Activated CD8-positive, alpha-beta memory T cell treated with anti-CD3 and anti-CD28 coated beads for 24 hours (primary cell): ENCODE results near the gene ITGA1.

ENCODE experiments used
- DNase-seq: peaks from one replicate; pipeline ENCODE4 v3.0.0-alpha.2; 2020

The ITGA1 gene

DNA sequence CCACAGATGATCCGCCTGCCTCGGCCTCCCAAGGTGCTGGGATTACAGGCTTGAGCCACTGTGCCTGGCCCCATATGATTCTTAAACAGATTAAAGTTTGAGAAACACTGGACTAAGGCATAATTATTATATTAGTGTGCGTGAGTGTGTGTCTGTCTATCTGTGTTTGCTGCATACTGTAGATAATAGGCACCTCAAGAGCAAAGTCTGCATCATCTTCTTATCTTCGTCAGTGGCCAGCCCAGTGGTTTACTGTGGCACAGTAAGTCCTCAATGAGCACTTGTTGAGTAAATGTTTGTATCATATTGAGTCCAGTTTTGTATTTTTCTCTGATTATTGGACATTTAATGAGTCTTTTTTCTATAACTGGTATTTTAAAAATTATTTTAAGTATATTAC lies 81.7 kb downstream of the ITGA1 start:
- no peak for DNase-seq

DNA sequence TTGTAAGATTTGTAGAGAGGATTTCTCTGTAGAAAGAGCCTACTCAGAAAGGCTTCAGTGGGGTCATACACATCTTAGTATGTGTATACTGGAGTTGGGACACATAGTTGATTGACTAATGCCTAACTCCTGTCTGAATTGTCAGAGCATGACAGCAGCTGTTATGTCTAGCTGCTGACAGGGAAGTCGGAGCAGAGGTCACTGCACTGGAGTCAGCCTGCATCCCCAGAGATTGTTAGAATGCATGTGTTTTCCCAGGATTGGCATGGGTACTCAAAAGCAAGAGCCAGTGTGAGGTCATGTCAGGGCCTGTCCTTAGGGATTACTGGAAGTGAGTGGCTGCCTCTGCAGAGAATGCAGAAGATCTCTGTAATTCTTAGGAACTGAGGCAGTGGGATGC lies 82.7 kb downstream of the ITGA1 start:
- no peak for DNase-seq

DNA sequence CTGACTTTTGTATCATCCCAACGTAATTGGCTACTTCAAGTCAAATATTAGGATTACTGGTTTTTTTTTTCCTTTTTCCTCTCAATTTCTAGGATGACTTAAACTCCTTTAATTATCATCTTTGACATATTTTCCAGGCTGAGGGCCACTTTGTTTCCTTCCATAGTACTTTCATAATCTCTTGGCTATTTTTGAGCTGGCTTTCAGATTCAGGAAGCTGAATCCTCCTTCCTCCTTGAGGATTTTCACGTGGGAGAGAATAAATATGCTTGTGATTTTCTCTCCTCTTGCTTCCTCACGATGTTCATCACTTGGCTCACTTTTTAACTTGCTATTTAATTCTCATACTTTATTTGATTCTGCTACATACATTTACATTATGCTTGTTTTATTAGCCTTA lies 88.1 kb downstream of the ITGA1 start:
- DNase-seq: no peak

DNA sequence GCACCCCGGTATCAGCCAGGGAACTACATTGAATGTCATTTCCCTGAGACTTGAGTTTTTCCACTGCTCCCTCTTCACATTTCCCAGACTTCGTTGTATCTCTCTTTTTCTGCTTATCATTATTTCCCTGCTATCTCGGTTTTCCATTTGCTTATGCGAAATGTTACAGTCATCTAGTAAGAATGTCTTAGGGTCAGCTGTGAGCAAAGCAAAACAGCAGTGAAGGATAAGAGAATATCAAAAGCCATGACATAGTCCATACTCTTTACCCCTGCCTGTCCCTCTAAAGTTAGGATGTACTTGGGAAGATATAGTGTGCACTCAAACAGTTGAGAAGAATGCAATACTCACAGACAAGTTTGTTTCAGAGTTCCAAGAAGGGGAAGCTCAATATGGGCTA lies 88.7 kb downstream of the ITGA1 start:
- no peak for DNase-seq

DNA sequence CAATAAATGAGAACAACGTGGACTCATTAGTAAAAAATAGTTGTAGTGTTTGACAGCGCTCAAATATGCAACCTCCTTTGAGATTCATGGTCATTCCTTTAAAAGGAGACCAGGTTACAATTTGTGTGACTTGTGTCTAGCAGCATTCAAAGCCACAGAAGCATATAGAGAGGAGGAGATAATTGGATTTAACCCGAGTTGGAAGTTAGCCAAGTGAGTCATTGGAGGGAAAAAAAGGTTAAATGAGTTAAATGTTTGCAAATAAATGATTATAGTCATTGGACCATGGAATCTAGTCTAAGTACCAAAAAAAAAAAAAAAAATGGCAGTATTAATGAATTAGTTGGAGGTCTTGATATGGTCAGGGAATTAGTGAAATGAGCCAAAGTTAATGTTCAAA lies 90.9 kb downstream of the ITGA1 start:
- no peak for DNase-seq

DNA sequence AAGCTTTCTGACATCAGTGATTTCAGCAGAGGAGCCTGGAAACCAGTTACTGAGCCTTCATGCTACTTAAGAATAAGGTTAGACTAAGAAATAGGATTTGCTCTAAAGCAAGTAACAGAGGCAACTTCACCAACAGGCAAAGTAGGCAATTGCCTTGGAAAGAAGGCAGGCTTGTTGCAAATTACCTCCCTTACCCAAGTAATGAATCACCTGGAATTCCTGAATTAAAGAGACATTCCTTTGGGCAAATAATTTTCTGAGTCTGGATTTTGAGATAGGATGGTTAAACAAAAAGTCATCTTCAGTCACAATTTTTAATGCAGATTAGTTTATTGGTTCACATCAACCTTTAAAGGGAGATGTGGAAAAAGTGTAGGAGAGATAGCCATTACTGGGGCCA lies 92.8 kb downstream of the ITGA1 start:
- DNase-seq: no peak

DNA sequence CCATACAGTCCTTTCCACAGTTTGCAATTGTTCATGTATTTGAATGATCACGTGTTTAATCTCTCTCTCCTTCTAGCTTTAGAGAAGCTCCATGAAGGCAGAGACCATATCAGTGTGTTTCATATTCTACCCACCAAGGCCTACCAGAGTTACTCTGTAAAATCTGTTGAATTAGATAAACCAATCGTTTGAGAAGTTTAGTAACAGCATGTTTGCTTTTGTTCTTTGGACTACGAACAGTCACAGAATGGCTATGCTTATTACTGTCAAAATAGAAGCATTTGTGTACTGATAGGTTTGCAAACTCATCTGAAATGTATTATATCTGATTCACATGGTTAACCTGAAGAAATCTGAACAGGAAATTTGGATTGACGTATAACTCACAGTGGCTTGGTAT lies 93.8 kb downstream of the ITGA1 start:
- DNase-seq: no peak

DNA sequence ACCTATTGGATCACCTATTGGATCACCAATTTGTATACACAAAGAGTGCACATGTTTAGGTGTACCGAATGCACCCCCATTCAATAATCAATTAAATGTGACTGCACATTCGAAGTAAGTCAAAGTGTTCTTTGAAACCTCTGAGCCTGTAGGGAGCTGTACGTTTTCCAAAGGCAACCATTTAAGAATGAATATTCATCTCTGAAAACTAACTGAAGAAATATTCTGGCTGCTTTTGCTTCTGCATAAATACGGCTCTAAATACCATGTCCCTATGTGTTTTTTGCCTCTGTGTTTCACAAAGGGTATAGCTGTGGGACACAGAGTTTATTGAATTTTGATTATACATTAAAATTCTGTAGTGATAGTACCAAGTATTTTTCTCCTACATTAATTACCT lies 95.4 kb downstream of the ITGA1 start:
- no peak for DNase-seq

DNA sequence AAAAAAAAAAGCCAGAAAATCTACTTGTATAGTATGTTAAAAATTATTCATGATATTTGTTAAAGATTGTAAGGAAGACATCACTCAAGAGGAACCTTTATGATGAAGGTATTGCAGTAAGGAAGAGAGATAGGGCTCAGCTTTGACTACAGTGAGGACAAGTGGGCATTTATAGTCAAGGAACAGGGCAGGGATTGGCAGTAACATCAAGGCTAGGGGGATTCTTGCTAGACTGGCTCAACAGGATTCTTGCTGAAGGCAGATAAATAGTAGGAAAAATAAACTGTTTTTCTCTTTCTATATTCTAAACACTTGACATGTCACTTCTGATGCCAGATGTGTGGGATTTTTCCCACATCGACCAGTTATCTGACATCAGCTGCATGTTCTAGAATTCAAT lies 96.7 kb downstream of the ITGA1 start:
- DNase-seq: no peak

DNA sequence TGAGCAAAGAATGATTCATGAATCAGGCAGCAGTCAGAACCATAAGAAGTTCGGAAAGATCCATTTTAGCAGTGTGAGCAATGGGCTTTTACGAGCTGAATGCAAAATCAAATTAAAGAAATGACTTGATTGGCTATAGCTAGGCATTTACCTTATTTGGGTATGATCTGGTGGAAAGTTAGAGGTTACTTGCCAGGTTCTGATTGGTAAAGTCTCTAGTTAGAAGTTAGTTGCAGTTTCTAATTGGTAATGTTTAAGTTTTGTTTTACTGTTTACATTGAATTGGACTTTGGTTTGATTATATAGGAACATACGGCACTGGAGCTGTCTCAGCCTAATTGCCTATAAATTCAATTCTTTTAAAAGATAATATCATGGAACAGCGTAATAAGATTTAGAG lies 97.9 kb downstream of the ITGA1 start:
- no peak for DNase-seq

DNA sequence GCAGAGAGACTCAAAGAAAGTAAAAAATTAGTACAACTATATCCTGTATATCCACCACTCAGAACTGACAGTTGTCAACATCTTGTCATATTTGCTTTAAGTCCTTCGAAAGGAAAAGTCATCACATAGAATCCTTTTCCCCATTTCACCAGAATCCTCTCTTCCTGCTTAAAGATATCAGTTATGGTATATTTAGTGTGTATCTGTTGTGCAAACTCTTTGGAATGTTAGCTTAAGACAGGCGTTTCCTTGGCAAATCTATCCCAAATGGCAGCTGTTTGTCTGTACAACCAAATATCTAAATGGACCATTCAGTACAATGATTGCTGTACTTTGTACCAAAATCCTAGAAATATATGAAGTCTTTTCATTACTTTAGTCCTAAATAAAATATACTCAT lies 98.5 kb downstream of the ITGA1 start:
- DNase-seq: no peak

DNA sequence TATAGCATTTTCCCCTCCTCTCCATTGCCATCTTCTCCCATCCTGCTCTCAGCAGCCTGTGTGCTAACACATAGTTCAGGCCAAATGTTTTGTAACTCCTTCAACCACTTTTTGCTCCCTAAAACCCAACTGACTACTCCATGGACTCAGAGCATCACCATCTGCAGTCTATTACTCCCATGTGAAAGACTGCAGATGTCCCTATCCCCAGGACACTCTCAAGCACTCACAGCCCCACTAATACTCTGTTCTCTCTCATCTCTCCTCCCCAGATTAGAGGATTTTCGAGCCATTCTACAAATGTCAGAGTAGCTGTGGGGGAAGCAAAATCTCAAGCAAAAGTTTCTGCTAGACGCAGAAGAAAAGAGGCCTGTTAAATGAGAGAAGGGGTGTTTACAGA lies 99.3 kb downstream of the ITGA1 start:
- DNase-seq: no peak

DNA sequence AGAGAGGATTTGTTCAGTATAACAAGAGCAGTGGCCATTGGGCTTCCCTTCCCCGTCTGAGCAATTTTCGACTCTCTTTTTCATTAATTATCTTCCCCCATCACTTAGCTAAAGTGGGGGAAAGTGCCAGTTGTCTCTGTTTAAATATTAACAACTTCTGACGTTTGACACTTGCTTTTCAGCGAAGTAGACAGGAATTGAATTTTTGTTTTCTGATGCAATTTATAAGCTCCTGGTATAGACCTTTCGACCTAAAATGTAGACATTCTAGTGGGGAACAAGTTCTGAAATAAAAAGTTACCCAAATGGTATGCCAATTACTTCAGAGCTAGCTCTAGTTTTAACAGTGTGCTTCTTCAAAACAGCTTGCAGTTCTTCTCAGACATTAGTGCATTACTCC lies 100.6 kb downstream of the ITGA1 start:
- no peak for DNase-seq

DNA sequence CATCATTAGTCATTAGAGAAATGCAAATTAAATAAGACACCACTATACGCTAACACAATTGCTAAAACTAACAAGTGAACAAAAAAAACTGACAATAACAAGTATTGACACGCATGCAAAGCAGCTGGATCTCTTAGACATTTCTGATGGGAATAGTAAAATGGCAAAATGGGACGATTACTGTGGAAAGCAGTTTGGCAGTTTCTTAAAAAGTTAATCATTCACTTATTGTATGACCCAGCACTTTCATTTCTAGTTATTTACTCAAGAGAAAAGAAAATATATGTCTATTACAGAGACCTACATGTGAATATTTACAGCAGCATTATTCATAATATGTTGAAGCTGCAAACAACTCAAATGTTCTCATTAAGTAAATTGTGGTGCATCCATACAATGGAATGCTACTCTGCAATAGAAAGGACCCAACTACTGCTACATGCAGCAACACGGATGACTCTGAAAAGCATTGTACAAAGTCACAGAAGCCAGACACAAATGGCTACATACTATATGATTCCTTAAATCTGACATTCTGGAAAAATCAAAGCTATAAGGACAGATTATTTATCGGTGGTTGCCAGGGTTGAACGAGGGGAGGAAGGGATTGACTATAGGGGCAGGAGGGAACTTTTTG lies 104.6 kb downstream of the ITGA1 start:
- no peak for DNase-seq

DNA sequence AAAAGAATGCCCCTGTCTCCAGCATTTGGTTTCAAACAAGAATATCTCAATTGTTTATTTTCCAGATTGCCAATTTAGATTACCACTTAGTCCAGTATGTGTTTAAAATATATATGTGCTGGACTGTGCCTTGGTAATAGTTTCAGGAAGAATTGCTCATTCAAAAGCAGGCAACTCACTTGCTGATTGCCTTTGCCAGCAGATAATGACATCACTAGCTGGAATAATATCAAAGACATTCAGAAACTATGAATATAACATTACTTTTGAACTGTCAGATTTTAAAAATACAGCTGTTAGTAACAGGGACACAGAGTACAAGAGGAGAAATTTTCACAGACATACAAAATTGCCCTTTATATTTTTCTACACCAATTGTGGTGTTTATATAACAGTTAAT lies 105.4 kb downstream of the ITGA1 start:
- no peak for DNase-seq

DNA sequence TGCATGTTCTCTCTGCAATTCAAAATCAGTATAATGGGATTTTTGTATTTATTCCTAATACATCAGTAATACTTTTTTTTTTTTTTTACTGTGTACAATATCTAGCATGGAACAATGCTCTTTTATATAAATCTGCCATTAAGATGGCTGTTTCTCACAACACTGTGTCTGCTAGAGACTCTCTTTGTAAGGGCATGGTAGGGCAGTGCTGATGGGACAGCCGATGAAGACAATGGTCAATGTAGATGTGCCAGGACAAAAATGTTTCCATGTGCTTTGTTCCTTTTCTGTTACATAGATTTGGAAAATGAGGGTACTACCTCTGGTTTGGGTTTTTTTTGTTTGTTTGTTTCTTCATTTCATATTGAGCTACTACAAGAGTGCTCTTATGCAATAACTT lies 106.1 kb downstream of the ITGA1 start:
- DNase-seq: no peak

DNA sequence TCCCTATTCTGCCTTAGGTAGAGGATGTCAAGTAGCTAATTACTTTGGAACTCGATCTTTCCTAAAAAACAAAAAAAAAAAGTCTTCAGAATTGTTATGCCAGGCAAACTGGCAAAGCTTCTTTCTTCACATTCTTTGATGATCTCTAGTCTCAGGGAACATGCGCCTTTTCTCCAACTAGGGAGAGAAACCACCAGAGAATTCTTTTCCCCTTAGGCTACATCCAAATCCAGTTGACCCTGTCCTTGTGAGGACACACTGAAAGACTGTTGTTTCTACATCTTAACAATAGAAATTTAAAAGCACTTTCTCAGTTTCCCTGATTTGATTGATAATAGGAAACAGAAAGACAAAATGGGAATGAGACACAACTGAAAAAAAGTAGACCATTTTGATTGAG lies 106.7 kb downstream of the ITGA1 start:
- DNase-seq: no peak

DNA sequence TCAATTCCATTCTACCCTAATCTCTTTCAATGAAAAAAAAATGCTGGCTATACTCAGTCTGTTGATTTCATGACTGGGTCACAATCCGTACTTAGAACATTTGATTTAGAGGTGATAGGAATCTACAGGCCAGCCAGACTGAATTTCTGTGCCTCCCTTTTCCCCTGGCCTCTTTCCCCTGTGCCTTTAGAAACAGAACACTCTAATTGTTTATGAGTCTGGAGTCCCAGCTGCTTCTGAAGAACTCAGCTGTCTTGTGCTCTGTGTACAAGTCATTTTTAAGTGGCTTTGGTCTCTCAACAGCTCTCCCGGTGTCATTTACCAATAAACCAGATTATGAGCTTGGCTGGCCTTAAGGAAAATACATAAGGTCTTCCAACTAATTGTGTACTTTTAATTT lies 107.4 kb downstream of the ITGA1 start:
- no peak for DNase-seq

DNA sequence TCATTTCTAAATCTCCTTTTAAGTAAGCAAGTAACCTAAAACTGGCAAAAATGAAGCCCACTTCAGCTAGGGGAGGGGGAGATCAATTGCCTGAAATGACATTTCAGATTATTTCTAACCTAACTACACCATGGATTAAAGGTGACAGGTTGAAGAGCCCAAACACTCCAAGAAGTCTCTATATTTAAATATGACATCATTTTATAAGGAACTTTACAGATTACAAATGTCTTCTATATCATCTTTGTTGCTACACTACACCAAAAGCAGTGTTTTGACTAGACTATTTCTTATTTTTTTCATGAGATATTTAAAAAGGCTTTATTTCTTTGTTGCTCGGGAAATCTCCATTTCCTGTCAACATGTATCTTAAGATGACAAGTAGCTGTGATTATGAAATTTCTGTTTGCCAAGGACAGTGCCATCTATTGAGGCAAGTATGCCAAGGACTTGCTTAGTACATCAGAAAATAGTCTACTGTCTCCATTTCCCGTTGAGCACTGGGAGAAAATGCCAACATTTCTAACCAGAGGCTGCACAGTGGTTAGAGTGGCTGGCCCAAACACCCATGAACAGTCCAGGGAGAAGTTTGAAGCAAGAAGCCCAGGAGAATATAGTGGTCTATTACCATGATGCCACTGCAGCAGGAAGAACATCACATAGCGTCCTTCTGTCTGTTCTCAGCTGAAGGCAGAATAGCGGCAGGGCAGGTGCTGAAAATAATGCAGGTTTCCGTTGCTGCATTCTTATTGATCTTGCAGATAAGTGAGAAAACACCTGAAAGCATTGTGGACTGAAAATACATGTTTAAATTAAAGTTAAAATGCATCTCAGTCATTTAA lies 108.1 kb downstream of the ITGA1 start:
- no peak for DNase-seq

DNA sequence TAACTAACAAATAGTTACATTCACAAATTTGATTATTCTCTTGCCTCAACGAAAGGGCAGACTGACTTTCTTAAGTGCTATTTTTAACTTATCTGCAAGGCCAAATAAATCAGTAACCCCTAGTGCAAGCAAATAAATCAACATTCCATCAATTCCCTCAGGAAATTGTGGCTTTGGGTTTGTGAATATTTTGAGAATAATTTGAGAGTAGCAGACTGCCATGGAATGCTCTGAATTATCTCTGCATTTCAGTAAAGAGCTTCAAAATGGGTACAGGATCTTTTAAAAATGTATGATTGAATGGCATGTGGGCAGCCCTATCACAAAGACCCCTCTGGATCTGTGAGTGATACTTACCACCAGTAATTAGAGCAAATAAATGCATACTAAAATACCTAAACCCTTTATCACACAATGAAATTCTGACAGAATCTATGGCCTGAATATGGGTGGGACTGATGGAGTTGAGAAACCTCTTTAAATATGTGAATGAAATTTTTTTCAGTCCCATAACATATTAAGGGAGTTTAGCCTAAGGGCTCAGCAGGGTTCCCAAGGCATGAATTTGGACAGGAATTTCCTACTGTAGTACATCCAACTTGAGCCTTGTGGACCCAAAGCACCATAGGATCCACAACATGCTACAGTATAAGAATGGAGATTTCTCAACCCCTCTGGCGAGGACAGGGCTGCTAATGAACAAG lies 109.0 kb downstream of the ITGA1 start:
- DNase-seq: no peak

DNA sequence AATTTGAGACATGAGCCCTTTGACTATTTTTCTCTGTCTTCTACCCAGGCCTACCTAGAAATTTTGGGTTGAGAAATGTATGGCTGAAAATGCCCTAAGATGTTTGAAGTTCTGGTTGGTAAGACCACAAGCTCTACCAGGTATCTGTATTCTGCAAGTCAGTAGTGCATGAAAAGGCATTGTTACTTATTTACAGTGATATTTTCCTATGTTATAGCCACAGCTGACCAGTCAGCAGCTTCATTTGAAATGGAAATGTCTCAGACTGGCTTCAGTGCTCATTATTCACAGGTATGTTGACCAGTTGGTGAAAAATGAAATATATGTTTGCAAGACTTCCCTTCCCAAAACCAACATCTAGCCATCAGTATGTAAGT lies 109.5 kb downstream of the ITGA1 start:
- DNase-seq: no peak

DNA sequence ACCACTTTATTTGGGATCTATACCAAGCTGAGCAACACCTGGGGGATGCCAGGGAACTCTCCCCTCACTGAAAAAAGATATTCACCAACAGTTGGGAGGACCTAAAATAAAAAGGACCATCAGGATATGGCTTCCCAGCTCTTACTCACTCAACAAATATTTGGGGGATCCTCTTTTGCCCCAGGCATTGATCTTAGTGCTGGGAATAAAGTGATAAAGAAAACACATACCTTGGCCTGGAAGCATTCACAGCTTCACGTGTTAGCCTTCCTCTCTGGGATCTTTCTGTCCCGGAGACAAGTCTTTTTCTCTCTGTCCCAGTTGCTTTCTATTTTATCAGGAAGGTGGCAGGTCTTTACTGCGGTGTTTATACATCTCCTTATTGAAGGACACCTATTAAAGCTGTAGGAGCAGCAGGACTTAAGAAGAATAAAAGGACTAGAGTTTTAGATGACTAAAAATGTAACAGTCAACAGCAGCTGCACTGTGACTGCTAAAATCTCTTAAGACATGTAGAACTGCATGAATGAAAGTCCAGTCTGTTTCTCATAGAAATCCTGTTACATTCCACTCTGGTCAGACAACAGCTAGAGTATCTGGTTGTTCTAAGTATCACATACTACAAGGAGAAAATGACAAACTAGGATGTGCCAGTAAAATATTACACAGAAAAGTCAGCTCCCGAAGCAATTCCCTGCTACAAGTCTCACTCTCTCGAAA lies 111.4 kb downstream of the ITGA1 start:
- no peak for DNase-seq

DNA sequence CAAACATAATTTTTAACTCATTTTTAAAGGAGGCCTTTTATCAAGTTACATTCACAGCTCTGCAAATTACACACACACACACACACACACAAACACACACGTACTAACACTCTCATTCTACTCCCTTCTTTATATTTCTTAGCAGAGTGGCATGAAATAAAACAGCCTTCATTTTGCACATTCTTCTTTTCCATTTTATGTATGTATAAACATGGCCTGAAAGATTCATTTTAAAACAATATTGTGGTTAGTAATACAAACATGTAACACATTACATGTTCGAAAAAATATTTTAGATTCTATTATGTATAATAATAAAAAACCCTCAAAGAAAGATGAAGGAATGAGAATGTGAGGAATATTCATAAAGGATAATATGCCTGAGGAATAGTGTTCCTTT lies 115.4 kb downstream of the ITGA1 start:
- DNase-seq: no peak

DNA sequence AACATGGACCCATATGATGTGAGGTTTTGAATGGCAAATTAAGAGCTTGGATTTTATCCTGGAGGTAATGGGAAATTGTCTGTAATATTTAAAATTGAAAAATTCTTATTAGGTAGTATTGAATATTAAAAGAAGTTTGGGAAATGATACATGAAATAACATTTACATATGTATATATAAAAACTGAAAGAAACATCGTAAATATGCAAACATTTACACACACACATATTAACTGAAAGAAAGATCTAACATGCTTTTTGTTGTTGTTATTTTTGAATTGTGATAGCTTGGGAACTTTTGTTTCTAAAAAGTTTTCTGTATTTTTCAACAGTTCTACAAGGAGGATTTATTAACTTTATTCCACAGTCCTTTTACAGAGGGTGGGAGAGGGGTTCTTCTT lies 118.6 kb downstream of the ITGA1 start:
- DNase-seq: no peak
